ENCODE measurements around the gene LIG3.

LIG3 gene

DNA sequence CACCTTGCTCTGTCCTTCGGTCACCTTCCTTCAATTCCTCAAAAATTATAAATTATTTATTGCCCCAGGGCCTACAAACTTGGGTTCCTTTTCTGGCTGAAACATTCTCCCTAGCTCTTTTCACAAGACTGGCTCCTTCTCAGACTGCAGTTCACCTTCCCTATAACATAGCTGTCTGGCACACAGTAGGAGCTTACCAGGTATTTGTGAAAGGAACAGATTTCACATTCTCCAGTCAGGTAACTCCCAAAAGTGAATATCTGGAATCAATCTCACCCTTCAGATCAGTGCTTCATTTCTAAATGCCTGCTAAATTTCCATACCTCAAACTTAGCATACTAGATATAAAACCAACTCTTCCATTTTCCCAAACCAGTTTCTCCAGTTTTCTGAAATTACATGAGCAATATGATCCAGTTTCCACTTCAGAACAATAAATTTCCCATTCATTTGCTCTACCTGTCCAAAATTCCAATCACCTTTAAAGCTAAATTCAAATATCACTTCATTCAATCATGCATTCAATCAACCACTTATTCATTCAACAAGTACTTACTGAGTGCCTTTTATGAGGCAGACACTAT, 77.1 kb downstream of the LIG3 start:
- ATAC-seq (ENCODE audit: low read depth) (no peak), DNase-seq (ENCODE audit: low spot score) (no peak)
- TF ChIP-seq, protein P1, sequence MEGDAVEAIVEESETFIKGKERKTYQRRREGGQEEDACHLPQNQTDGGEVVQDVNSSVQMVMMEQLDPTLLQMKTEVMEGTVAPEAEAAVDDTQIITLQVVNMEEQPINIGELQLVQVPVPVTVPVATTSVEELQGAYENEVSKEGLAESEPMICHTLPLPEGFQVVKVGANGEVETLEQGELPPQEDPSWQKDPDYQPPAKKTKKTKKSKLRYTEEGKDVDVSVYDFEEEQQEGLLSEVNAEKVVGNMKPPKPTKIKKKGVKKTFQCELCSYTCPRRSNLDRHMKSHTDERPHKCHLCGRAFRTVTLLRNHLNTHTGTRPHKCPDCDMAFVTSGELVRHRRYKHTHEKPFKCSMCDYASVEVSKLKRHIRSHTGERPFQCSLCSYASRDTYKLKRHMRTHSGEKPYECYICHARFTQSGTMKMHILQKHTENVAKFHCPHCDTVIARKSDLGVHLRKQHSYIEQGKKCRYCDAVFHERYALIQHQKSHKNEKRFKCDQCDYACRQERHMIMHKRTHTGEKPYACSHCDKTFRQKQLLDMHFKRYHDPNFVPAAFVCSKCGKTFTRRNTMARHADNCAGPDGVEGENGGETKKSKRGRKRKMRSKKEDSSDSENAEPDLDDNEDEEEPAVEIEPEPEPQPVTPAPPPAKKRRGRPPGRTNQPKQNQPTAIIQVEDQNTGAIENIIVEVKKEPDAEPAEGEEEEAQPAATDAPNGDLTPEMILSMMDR (IDR thresholded peaks at IDR 0.05; ENCODE audit: poor library complexity, severe bottlenecking): no peak
- Histone ChIP-seq H3K4me1 (ENCODE audit: insufficient read depth, poor library complexity, severe bottlenecking) (peaks cover 12% of the 10 kb centered on the region), H3K4me3 (ENCODE audit: severe bottlenecking) (no peak overlapping the region), H3K9me3 (ENCODE audit: severe bottlenecking) (no peaks in the 10 kb centered on the region), H3K36me3 (ENCODE audit: low read depth) (peaks cover 14% of the 10 kb centered on the region), H3K27ac (ENCODE audit: poor library complexity, severe bottlenecking) (no peak overlapping the region), H3K27me3 (ENCODE audit: insufficient read depth, poor library complexity, severe bottlenecking) (no peaks in the 10 kb centered on the region)
